Measurements from ENCODE around the gene EAF1.

The EAF1 gene

GRCh38 chr3:15438983-15439382 is 11.6 kb downstream of the EAF1 start:
- Histone ChIP-seq H3K4me3 (ENCODE audit: low read depth, low read length, poor library complexity, severe bottlenecking) (no peak overlapping the region), H3K9ac (ENCODE audit: low read length) (no peak overlapping the region), H3F3A (ENCODE audit: insufficient read depth, low read length) (no peaks in the 10 kb centered on the region; the same call in 1 of the 2 replicates), H3K9me2 (ENCODE audit: low read depth, low read length) (no peaks in the 10 kb centered on the region), H2AFZ (ENCODE audit: low read length) (no peak overlapping the region), H3K9me3 (ENCODE audit: low read length) (no peaks in the 10 kb centered on the region), H3K27me3 (ENCODE audit: insufficient read depth, low read length) (no peaks in the 10 kb centered on the region), H3K4me1 (ENCODE audit: insufficient read depth, low read length, severe bottlenecking) (no peaks in the 10 kb centered on the region), H3K4me2 (ENCODE audit: low read length) (no peak overlapping the region), H3K27ac (ENCODE audit: low read depth, low read length, poor library complexity, severe bottlenecking) (no peak overlapping the region), H3K36me3 (ENCODE audit: insufficient read depth, low read length) (peaks cover 91% of the 10 kb centered on the region), H3K79me2 (ENCODE audit: insufficient read depth, low read length) (no peaks in the 10 kb centered on the region), H4K20me1 (ENCODE audit: insufficient read depth, low read length) (no peaks in the 10 kb centered on the region)
- TF ChIP-seq CTCF (IDR thresholded peaks at IDR 0.05; ENCODE audit: low read length) = no peak
- no peak for TF ChIP-seq EZH2 (IDR thresholded peaks at IDR 0.05; ENCODE audit: borderline replicate concordance, low read length)

GRCh38 chr3:15439476-15439875 is 12.1 kb downstream of the EAF1 start:
- no peaks in the 10 kb centered on the region for H4K20me1 ChIP-seq (ENCODE audit: insufficient read depth, low read length)

GRCh38 chr3:15440891-15441290 is 13.5 kb downstream of the EAF1 start:
- no peaks in the 10 kb centered on the region for H4K20me1 ChIP-seq (ENCODE audit: insufficient read depth, low read length)
- no peak overlapping the region for H3K4me2 ChIP-seq (ENCODE audit: low read length)
- H3K9ac ChIP-seq (ENCODE audit: low read length) = no peak overlapping the region
- no peak overlapping the region for H3K27ac ChIP-seq (ENCODE audit: low read depth, low read length, poor library complexity, severe bottlenecking)
- no peak overlapping the region for H2AFZ ChIP-seq (ENCODE audit: low read length)
- H3K4me1 ChIP-seq (ENCODE audit: insufficient read depth, low read length, severe bottlenecking) = no peaks in the 10 kb centered on the region
- TF ChIP-seq CTCF (IDR thresholded peaks at IDR 0.05; ENCODE audit: low read length) (no peak), EZH2 (IDR thresholded peaks at IDR 0.05; ENCODE audit: borderline replicate concordance, low read length) (no peak)
- H3K9me3 ChIP-seq (ENCODE audit: low read length) = no peaks in the 10 kb centered on the region
- H3F3A ChIP-seq (ENCODE audit: insufficient read depth, low read length) = no peaks in the 10 kb centered on the region
- H3K9me2 ChIP-seq (ENCODE audit: low read depth, low read length) = no peaks in the 10 kb centered on the region
- H3K36me3 ChIP-seq (ENCODE audit: insufficient read depth, low read length) = peaks cover 72% of the 10 kb centered on the region
- no peaks in the 10 kb centered on the region for H3K79me2 ChIP-seq (ENCODE audit: insufficient read depth, low read length)
- no peak overlapping the region for H3K4me3 ChIP-seq (ENCODE audit: low read depth, low read length, poor library complexity, severe bottlenecking)
- no peaks in the 10 kb centered on the region for H3K27me3 ChIP-seq (ENCODE audit: insufficient read depth, low read length)

More at GRCh38 chr3:15439476-15439875, 12.1 kb downstream of the EAF1 start:
- H3K79me2 ChIP-seq (ENCODE audit: insufficient read depth, low read length) = no peaks in the 10 kb centered on the region
- H3K4me3 ChIP-seq (ENCODE audit: low read depth, low read length, poor library complexity, severe bottlenecking) = no peak overlapping the region
- H3K4me1 ChIP-seq (ENCODE audit: insufficient read depth, low read length, severe bottlenecking) = no peaks in the 10 kb centered on the region
- H3K27me3 ChIP-seq (ENCODE audit: insufficient read depth, low read length) = no peaks in the 10 kb centered on the region
- TF ChIP-seq CTCF (IDR thresholded peaks at IDR 0.05; ENCODE audit: low read length) (no peak), EZH2 (IDR thresholded peaks at IDR 0.05; ENCODE audit: borderline replicate concordance, low read length) (no peak)
- no peaks in the 10 kb centered on the region for H3K9me3 ChIP-seq (ENCODE audit: low read length)
- H2AFZ ChIP-seq (ENCODE audit: low read length) = no peak overlapping the region
- H3K9ac ChIP-seq (ENCODE audit: low read length) = no peak overlapping the region
- H3K4me2 ChIP-seq (ENCODE audit: low read length) = no peak overlapping the region
- no peak overlapping the region for H3K27ac ChIP-seq (ENCODE audit: low read depth, low read length, poor library complexity, severe bottlenecking)
- H3K36me3 ChIP-seq (ENCODE audit: insufficient read depth, low read length) = peaks cover 86% of the 10 kb centered on the region
- H3F3A ChIP-seq (ENCODE audit: insufficient read depth, low read length) = no peaks in the 10 kb centered on the region; the same call in 1 of the 2 replicates
- H3K9me2 ChIP-seq (ENCODE audit: low read depth, low read length) = no peaks in the 10 kb centered on the region

Data from OCI-LY1 (cell line).